HUES48 (cell line): Measurements from ENCODE around the gene CASD1.

Experiments used
- H3K27ac ChIP-seq: one replicate; pipeline ENCODE4 v1.7.0; 2013; ENCODE audit warnings: low read depth, low read length, inconsistent platforms
- H3K27me3 ChIP-seq: 2 replicates; pipeline ENCODE4 v1.6.1; 2013; ENCODE audit warnings: mild to moderate bottlenecking, low read length; ENCODE audit not compliant: control insufficient read depth, insufficient read depth
- H3K36me3 ChIP-seq: 2 replicates; pipeline ENCODE4 v1.6.1; 2013; ENCODE audit warnings: low read length; ENCODE audit not compliant: control insufficient read depth, insufficient read depth
- H3K4me1 ChIP-seq: 2 replicates; pipeline ENCODE4 v1.6.1; 2013; ENCODE audit warnings: mild to moderate bottlenecking, low read length; ENCODE audit not compliant: control insufficient read depth, insufficient read depth
- H3K4me3 ChIP-seq: 2 replicates; pipeline ENCODE4 v1.5.1; 2013; ENCODE audit warnings: mild to moderate bottlenecking, low read depth, low read length
- H3K9ac ChIP-seq: 2 replicates; pipeline ENCODE4 v1.6.1; 2013; ENCODE audit warnings: mild to moderate bottlenecking, low read depth, low read length, moderate library complexity
- H3K9me3 ChIP-seq: 2 replicates; pipeline ENCODE4 v1.6.1; 2013; ENCODE audit warnings: low read length; ENCODE audit not compliant: control insufficient read depth, insufficient read depth

The CASD1 gene

GRCh38 chr7:94561841-94562514 is 52.4 kb downstream of the CASD1 start:
- H3K9ac ChIP-seq = no peak overlapping the region
- H3K9me3 ChIP-seq = no peaks in the 10 kb centered on the region
- H3K27ac ChIP-seq = no peak overlapping the region
- no peaks in the 10 kb centered on the region for H3K4me1 ChIP-seq
- H3K4me3 ChIP-seq = no peak overlapping the region
- H3K27me3 ChIP-seq = no peaks in the 10 kb centered on the region
- H3K36me3 ChIP-seq = peaks cover 8% of the 10 kb centered on the region; the same call in 1 of the 2 replicates

- no peak overlapping the region for H3K9ac ChIP-seq
- no peaks in the 10 kb centered on the region for H3K27me3 ChIP-seq
- no peaks in the 10 kb centered on the region for H3K4me1 ChIP-seq
- no peak overlapping the region for H3K27ac ChIP-seq
- peaks cover 8% of the 10 kb centered on the region; the same call in 1 of the 2 replicates for H3K36me3 ChIP-seq
- no peaks in the 10 kb centered on the region for H3K9me3 ChIP-seq
- no peak overlapping the region for H3K4me3 ChIP-seq
These were observed 52.9 kb downstream of the CASD1 start for GRCh38 chr7:94562525-94562924.

GRCh38 chr7:94565247-94565894 is 55.8 kb downstream of the CASD1 start:
- Histone ChIP-seq H3K9me3 (no peaks in the 10 kb centered on the region), H3K36me3 (peaks cover 3% of the 10 kb centered on the region; the same call in 1 of the 2 replicates), H3K9ac (no peak overlapping the region), H3K4me1 (no peaks in the 10 kb centered on the region), H3K27me3 (no peaks in the 10 kb centered on the region), H3K4me3 (no peak overlapping the region), H3K27ac (no peak overlapping the region)

DNA sequence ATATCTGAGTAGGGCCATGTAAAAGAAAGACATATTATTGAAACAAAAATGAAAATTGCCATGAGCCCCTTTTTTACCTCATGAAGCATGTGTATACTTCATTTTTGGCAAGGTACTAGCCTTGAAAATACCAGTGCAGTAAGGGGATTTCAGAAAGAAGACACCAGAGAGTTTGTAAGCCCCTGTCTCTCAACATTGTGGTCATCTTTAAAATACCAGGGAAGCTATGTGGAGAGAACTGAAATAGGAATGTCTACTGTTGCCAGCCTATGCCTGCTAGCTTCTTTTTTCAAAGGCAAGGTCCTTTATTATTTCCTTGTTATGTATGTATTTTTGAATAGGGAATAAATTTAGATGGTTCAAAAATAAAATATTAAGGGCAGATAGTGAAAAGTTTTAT is 57.8 kb downstream of the CASD1 start:
- Histone ChIP-seq H3K9ac (no peak overlapping the region), H3K36me3 (no peaks in the 10 kb centered on the region), H3K4me3 (no peak overlapping the region), H3K27me3 (no peaks in the 10 kb centered on the region), H3K27ac (no peak overlapping the region), H3K4me1 (no peaks in the 10 kb centered on the region), H3K9me3 (no peaks in the 10 kb centered on the region)

DNA sequence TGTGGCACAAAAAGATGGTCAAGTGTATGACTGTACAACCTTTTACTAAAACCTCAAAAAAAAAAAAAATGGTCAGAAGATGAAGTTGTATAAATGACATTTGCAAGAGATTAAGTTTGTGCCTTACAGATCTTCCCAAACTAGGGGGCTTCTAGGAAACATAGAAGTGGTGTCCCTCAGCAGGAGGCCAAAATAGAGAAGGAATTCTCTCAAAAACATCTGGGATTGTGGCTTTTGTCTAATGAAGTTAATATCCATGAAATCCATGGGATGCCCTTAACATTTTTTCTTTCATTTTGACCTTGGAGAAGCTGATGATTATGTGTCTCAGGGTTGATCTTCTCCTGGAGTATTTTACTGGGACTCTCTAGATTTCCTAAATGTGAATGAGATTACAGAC is 62.2 kb downstream of the CASD1 start:
- Histone ChIP-seq H3K4me3 (no peak overlapping the region), H3K9me3 (peaks cover 12% of the 10 kb centered on the region), H3K27me3 (no peaks in the 10 kb centered on the region), H3K4me1 (no peaks in the 10 kb centered on the region), H3K36me3 (no peaks in the 10 kb centered on the region), H3K9ac (no peak overlapping the region), H3K27ac (no peak overlapping the region)

- Histone ChIP-seq H3K9me3 (peaks cover 12% of the 10 kb centered on the region), H3K9ac (no peak overlapping the region), H3K4me3 (no peak overlapping the region), H3K36me3 (no peaks in the 10 kb centered on the region), H3K27me3 (no peaks in the 10 kb centered on the region), H3K4me1 (peaks cover 11% of the 10 kb centered on the region), H3K27ac (no peak overlapping the region)
These were observed 66.0 kb downstream of the CASD1 start for GRCh38 chr7:94575646-94576045.

DNA sequence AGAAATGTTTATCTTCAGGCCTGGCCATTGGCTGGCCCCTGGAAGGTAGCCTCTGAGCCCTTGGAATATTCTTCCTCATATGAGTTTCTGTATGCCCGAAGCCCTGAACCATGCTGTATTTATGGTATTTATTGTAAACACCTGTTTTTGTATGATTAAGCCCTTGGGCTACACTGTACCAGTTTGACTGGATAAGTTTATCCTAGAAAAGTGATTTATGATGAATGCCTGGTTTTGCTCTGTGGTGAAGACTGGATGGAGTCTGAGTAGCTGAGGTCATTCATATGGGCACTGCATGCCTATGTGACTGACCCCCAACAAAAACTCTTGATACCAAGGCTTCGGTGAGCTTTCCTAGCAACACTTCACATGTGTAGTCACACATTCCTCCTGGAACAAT is 66.7 kb downstream of the CASD1 start:
- Histone ChIP-seq H3K36me3 (no peaks in the 10 kb centered on the region), H3K9me3 (peaks cover 12% of the 10 kb centered on the region), H3K27me3 (no peaks in the 10 kb centered on the region), H3K4me1 (peaks cover 11% of the 10 kb centered on the region), H3K9ac (no peak overlapping the region), H3K4me3 (no peak overlapping the region), H3K27ac (no peak overlapping the region)

GRCh38 chr7:94577357-94577756 is 67.7 kb downstream of the CASD1 start:
- no peaks in the 10 kb centered on the region for H3K27me3 ChIP-seq
- H3K4me1 ChIP-seq = peaks cover 11% of the 10 kb centered on the region
- peaks cover 12% of the 10 kb centered on the region for H3K9me3 ChIP-seq
- no peaks in the 10 kb centered on the region for H3K36me3 ChIP-seq
- H3K4me3 ChIP-seq = no peak overlapping the region
- H3K27ac ChIP-seq = peak overlapping the region; percentile 34
- no peak overlapping the region for H3K9ac ChIP-seq

GRCh38 chr7:94578614-94579013 is 69.0 kb downstream of the CASD1 start:
- Histone ChIP-seq H3K9me3 (peaks cover 12% of the 10 kb centered on the region), H3K27me3 (no peaks in the 10 kb centered on the region), H3K36me3 (no peaks in the 10 kb centered on the region), H3K27ac (no peak overlapping the region), H3K4me1 (peaks cover 11% of the 10 kb centered on the region), H3K4me3 (no peak overlapping the region), H3K9ac (no peak overlapping the region)

GRCh38 chr7:94579470-94579869 is 69.9 kb downstream of the CASD1 start:
- no peaks in the 10 kb centered on the region for H3K27me3 ChIP-seq
- H3K4me3 ChIP-seq = no peak overlapping the region
- H3K36me3 ChIP-seq = no peaks in the 10 kb centered on the region
- H3K9me3 ChIP-seq = peaks cover 12% of the 10 kb centered on the region
- H3K27ac ChIP-seq = no peak overlapping the region
- no peak overlapping the region for H3K9ac ChIP-seq
- H3K4me1 ChIP-seq = peaks cover 11% of the 10 kb centered on the region

DNA sequence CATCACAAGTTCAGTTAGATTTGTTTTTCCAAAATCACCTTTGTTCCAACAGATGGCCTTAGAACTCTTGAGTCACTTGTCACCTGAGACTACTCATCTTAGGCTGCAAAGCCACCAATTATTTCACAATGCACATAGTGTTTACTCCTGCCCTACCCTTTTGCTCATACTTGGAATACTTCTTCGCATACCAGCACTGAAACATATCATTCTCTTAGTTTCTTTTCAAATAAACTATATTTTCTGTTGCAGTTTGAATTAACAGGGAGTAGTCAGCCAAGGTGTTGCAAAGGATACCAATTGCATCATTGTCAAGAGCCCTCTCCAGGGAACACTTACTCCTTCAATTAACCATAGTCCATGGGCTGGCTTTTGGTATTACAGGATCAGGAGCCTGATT is 71.0 kb downstream of the CASD1 start:
- H3K27ac ChIP-seq = no peak overlapping the region
- peaks cover 5% of the 10 kb centered on the region for H3K9me3 ChIP-seq
- no peak overlapping the region for H3K4me3 ChIP-seq
- no peak overlapping the region for H3K9ac ChIP-seq
- H3K27me3 ChIP-seq = no peaks in the 10 kb centered on the region
- no peaks in the 10 kb centered on the region for H3K36me3 ChIP-seq
- H3K4me1 ChIP-seq = peaks cover 11% of the 10 kb centered on the region
